RCC 7860 (cell line): ENCODE measurements around the gene CDC42EP3.

Source experiments
- DNase-seq: peaks from one replicate; pipeline ENCODE4 v3.0.0-alpha.2; 2015; ENCODE audit warnings: low spot score
- FAIRE-seq: peaks from 2 replicates; lab custom pipeline; 2012; peaks lifted over from hg19 to GRCh38; lab: Jason Lieb, UNC

The CDC42EP3 gene

DNA sequence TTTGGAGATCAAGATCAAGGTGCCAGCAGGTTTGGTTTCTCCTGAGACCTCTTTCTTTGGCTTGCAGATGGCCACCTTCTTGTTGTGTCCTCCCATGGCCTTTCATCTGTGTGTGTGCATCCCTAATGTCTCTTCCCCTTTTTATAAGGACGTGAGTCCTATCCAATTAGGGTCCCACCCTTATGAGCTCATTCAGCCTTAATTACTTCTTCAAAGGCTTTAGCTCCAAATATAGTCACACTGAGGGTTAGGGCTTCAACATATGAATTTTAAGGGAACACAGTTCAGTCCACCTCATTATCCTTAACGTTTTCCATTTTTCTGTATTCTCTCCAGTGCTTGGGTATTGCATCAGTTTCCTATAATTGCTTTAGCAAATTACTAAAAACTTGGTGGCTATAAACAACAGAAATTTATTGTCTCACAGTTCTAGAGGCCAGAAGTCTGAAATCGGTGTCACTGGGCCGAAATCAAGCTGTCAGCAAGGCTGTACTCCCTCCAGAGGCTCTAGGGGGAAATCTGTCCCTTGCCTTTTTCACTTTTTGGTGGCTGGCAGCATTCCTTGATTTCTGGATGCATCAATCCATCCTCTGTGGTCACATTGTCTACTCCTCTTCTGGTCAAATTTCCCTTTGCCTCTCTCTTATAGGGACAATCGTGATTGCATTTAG, 34.1 kb downstream of the CDC42EP3 start:
- DNase-seq, result no peak
- no peak for FAIRE-seq

DNA sequence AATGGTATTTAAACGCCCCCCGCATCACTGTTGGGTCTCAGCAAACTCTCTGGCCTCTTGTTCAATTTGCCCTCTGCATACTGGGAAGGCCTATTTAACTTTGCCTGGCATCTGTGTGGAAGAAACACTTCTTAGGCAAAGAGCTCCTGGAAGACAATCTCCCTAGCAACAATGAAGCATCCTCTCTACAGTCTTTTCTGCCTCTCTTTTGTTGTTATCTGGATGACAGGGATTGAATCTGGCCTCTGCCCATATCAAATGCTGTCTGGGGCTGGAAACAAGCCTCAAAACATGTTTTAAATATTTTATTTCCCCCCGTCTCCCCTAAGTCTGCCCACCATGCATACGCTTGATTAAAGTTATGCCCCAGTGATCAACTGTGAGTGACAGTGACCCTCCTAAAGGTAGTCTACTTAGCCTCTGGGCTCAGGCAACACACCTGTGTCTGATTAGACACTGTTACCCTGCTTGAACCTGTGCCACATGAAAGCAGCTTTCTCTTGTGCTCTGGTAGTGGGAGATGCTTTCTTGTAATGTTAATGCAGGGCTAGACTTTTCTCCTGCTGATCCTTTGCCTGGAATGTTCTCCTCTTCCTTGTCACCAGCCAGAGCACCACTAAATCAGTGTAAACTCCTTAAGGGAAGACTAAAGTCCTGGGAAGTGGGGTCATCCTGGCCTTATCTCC, 34.9 kb downstream of the CDC42EP3 start:
- no peak for FAIRE-seq

DNA sequence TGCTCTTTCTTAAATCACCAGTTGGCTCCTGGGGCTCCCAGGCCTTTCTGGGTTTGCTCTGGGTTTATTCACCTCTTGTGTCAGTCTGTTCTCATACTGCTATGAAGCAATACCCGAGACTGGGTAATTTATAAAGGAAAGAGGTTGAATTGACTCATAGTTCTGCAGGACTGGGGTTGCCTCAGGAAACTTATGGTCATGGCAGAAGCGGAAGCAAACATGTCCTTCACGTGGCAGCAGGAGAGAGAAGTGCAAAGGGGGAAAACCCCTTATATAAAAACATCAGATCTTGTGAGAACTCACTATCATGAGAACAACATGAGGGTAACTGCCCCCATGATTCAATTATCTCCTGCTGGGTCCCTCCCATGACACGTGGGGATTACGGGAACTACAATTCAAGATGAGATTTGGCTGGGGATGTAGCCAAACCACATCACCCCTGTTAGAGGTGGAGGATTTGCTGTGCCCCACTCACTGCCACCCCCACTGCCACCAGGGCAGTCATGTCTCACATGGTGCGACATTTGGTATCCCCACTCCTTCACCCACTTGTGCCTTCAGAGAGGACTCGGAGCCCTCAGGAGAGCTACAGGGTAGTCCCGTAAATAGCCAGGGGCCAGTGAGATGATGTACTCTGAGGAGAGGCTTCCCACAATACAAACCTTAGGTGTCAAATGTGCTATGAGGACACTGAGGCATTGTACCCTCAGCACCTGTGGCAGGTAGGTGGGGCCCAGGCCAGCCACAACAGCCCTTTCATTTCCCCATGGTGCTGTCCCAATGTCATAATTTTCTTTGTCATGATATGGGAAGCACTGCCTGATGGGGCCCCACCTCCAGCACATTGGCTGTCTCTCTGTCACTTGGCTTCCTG, 35.7 kb downstream of the CDC42EP3 start:
- peak; percentile 48 for DNase-seq
- no peak for FAIRE-seq

More for the DNA sequence above, 34.9 kb downstream of the CDC42EP3 start:
- DNase-seq, result no peak

GRCh38 chr2:37634914-37635503, 36.4 kb downstream of the CDC42EP3 start:
- FAIRE-seq (no peak), DNase-seq (no peak)

DNA sequence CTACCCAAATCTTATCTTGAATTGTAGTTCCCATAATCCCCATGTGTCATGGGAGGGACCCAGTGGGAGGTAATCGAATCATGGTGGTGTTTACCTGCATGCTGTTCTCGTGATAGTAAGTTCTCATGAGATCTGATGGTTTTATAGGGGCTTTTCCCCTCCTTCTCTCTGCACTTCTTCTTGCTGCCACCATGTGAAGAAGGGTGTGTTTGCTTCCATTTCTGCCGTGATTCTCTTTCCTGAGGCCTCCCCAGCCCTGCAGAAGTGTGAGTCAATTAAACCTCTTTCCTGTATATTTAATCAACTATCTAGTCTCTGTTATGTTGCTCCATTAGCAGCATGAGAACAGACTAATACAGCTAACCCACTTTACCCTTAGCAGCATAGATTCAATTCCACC, 37.6 kb downstream of the CDC42EP3 start:
- no peak for FAIRE-seq
- DNase-seq, result no peak

DNA sequence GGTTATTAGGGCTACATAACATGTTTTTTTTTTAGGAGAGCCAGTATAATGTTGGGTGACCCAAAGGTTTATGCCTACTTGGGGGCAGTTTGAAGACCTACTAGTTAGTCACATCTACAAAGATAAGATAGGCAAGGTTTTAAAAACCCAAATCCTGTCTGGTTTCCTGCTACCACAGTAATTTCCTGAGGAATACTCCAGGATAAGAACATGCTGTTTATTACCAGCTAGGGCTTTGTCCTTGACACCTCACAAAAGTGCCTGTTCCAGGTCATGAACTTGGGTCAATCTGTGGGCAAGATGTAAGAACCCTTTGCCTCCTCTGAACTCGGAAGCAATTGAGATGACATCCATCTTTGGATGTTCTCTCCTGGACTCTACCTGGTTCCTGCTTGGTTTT, 38.2 kb downstream of the CDC42EP3 start:
- DNase-seq (no peak), FAIRE-seq (no peak)

DNA sequence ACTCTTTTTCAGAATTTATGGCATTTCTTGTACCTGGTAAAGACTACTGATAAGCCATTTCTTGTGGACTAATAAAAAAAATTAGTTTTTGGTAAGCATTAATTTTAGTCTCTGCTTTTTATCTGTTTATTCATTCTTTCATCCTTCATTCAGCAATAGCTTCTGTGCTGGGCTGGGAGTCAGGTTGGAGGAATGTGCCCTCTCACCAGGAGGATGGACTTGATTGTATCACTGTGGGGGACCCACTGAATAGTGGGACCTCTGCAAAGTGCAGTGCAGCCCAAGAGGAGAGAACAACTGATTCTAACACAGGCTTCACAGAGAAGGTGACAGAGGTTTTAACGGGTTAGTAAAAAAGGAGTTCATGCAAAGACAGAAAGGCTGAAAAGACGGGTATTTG, 39.1 kb downstream of the CDC42EP3 start:
- DNase-seq (no peak), FAIRE-seq (no peak)

DNA sequence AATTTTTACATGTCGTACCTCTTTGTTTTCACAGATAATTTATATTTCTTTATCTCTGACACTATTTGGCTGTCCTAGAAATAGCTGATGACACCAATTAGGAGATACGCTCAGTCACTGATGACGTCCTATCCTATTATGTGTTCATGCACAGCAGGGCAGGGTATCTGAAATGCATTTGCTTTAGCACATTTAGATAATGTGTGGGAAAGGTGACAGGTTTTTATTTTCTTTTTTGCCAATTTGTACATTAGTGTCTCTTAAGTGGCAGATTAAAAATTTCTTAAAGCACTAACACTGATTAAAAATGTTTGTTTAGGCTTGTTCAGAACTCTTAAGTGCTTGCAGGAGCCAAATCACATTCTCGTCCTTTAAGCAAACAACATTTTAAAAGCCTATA, 39.7 kb downstream of the CDC42EP3 start:
- DNase-seq (no peak), FAIRE-seq (no peak)

DNA sequence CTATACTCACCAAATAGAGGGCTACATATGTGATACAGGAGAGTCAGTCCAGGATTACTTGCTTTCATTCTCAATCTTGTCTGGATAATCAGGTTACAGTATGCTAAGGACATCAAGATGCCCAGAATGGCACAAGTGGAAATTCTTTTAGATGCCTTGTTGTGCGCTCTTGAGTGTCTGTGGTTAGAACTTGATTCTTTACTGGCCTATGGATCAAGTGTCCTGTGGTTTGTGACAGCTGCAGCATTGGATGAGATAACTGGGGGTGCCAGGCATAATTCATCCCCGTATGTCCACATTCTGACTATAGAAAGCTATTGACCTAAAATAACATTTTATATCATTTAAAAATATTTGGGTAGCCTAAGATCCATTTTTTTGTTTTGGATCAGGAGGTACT, 40.1 kb downstream of the CDC42EP3 start:
- DNase-seq (no peak), FAIRE-seq (no peak)

- DNase-seq (no peak), FAIRE-seq (no peak)
These were observed 40.7 kb downstream of the CDC42EP3 start for GRCh38 chr2:37630776-37631175.

GRCh38 chr2:37630301-37630700, 41.1 kb downstream of the CDC42EP3 start:
- no peak for FAIRE-seq

GRCh38 chr2:37629529-37629928, 41.9 kb downstream of the CDC42EP3 start:
- FAIRE-seq, result no peak
- no peak for DNase-seq

More at GRCh38 chr2:37630301-37630700, 41.1 kb downstream of the CDC42EP3 start:
- DNase-seq, result no peak

- FAIRE-seq, result no peak
- no peak for DNase-seq
These were observed 43.7 kb downstream of the CDC42EP3 start for GRCh38 chr2:37627710-37628109.

DNA sequence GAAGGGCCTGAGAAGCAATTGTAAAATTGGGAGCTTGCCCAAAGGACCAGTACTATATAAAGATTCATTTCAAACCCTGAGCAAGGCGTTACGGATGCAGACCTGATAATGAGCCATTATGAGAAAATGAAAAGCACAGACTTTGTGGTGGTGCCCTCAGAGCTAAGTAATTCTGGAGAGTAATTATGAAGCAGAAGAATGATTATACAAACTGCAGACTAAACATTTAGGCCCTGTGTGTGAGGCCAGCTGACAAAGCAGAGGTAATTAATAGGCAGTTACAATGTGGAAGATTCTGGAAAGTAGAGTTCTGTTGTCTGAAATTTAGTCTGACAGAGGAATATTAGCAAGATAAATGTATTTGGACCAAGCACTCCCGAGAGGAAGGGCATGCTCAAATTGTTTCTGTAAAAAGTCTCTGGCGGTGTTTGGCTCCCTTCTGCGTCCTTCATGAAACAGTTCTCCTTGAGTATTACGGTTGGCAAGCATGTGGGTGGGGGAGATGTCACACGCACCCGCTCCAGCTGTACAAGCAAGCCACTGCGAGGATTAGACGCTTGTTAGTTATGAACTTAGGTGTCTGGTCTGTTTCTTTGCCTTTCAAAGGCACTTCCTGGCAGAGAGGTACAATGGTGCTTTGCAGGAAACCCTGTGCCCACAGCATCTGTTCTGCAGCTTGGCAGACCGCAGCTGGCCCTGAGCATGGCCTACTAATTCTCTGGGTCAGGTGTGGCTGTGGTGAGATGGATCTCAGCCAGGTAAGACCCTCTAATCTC, 45.5 kb downstream of the CDC42EP3 start:
- DNase-seq (no peak), FAIRE-seq (no peak)

DNA sequence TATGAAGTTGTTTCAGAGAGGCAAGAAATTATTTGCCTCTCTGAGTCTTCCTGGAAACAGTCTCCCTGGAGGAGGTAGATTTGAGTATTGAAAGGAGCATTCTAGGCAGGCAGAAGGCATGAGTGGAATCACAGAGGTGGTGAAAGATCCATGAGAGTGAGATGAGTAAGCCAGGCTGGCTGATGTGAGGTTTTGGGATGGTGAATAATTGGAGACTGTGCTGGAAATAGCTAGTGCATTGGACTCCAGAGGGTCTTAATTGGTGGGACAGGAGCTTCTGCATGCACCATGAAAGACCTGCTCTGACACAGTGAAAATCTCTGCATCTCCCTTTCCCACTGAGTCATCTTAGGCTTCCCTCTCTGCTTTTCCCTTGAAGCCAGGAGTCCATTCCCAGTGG, 46.3 kb downstream of the CDC42EP3 start:
- DNase-seq (peak; percentile 67), FAIRE-seq (peak; percentile 64)

- peak; percentile 63 for FAIRE-seq
- peak; percentile 66 for DNase-seq
These were observed 47.2 kb downstream of the CDC42EP3 start for GRCh38 chr2:37623971-37624900.

DNA sequence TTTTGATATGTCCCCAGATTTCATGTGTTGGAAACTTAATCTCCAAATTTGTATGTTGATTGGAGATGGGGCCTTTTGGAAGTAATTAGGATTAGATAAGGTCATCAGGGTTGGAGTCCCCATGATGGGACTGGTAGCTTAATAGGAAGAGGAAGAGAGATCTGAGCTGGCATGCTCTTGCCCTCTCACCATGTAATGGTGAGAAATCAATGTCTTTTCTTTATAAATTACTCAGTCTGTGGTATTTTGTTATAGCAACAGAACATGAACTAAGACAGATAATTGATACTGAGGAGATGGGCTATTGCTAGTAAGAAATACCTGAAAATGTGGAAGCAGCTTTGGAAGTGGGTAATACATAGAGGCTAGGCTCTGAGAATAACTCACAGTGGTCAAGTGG, 48.0 kb downstream of the CDC42EP3 start:
- FAIRE-seq (no peak), DNase-seq (no peak)

DNA sequence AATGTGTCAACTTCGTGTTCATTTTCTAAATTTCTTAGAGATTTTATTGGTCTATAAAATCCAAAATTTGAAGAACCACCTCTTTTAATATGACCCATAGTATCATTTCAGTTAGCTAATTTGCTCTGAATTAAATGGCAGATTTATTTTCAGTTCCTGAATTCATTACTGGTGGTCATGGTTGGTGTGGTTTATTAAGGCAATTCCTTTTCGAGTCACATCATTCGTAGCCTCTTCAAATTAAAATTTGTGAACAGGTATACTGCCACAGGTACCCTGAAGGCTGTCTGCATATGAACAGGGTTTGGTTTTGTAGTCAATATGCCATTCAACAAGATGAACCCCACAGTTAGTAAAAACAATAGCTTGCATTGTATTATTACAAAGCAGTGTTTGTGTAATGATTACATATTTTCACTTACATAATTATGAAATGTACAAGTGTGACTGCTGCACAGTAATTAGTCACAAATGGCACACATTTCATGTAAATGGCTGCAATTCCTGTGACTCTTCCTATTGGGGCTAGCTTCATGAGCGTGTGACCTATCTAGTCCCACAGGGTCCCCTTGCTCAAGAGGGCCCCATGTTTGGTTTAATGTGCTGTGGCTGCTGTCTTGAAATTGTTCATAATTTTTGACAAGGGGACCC, 48.9 kb downstream of the CDC42EP3 start:
- no peak for FAIRE-seq
- no peak for DNase-seq

GRCh38 chr2:37621199-37621598, 50.2 kb downstream of the CDC42EP3 start:
- FAIRE-seq, result no peak

More at GRCh38 chr2:37621199-37621598, 50.2 kb downstream of the CDC42EP3 start:
- DNase-seq, result no peak
